Measurements from ENCODE around the gene ASB1. TPM values are rescaled to one million over a fixed set of nuclear protein-coding genes. Genes with fewer than 3 reads are reported as not detected.

Gene ASB1
- total and polyA plus RNA-seq, 2 of the 13 experiments (the other 11 are each of a cell fraction or from before 2014, with no cell fraction given): 48.6 to 49.2 TPM

DNA sequence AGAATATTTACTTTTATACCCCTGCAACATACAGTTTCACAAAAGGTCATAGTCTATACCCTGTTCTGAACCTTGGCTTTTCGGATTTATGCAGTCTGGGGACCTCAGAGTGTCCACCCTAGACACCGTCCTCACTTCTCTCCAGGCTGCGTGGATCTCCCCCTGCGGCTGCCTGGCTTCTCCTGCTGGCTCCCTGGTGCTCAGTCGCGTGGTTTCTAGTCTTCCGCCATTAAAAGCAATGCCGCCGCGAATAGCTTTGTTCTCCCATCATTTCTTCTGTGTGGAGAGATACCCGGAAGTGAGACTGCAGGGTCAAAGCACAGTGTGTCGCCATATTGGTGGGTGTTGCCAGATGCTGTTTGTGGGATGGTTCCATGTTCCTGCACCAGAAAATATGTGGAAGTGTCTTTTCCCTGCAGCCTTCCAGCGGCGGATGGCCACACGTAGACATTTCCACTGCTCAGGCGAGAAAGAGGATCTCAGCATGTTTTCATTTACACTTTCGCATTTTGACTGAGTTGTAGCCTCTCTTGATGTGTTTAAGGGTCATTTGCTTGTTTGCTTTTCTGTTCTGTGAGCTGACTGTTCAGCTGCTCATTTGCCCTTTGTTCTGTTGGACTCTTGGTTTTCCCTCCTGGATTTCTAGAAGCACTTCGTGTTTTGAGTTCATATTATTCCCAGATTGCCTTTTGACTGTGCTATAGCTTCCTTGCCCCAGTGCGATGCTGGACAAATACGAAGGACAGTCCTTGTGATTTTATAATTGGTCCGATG is 22.9 kb upstream of the ASB1 start (continued):
- TF ChIP-seq, protein P1, sequence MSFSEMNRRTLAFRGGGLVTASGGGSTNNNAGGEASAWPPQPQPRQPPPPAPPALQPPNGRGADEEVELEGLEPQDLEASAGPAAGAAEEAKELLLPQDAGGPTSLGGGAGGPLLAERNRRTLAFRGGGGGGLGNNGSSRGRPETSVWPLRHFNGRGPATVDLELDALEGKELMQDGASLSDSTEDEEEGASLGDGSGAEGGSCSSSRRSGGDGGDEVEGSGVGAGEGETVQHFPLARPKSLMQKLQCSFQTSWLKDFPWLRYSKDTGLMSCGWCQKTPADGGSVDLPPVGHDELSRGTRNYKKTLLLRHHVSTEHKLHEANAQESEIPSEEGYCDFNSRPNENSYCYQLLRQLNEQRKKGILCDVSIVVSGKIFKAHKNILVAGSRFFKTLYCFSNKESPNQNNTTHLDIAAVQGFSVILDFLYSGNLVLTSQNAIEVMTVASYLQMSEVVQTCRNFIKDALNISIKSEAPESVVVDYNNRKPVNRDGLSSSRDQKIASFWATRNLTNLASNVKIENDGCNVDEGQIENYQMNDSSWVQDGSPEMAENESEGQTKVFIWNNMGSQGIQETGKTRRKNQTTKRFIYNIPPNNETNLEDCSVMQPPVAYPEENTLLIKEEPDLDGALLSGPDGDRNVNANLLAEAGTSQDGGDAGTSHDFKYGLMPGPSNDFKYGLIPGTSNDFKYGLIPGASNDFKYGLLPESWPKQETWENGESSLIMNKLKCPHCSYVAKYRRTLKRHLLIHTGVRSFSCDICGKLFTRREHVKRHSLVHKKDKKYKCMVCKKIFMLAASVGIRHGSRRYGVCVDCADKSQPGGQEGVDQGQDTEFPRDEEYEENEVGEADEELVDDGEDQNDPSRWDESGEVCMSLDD (CRISPR knock-in tag; IDR thresholded peaks at IDR 0.05; ENCODE audit: borderline replicate concordance): no peak
- TF ChIP-seq KMT2B (CRISPR knock-in tag; IDR thresholded peaks at IDR 0.05) (peak; percentile 16; the same call in 1 of the 2 replicates), TEAD3 (CRISPR knock-in tag; optimal IDR thresholded peaks at IDR 0.05; ENCODE audit: borderline replicate concordance) (peak; percentile 55), KDM6A (CRISPR knock-in tag; IDR thresholded peaks at IDR 0.05; ENCODE audit: low read depth) (peak; percentile 86), MTA1 (CRISPR knock-in tag; IDR thresholded peaks at IDR 0.05; ENCODE audit: borderline replicate concordance) (peak; percentile 68), SSRP1 (CRISPR knock-in tag; IDR thresholded peaks at IDR 0.05) (peak; percentile 90), ISL2 (CRISPR knock-in tag; IDR thresholded peaks at IDR 0.05) (peak; percentile 40), PHF20 (CRISPR knock-in tag; IDR thresholded peaks at IDR 0.05) (peak; percentile 53; the same call in 1 of the 2 replicates), SALL1 (CRISPR knock-in tag; IDR thresholded peaks at IDR 0.05) (peak; percentile 66)
- TF ChIP-seq, protein P2, sequence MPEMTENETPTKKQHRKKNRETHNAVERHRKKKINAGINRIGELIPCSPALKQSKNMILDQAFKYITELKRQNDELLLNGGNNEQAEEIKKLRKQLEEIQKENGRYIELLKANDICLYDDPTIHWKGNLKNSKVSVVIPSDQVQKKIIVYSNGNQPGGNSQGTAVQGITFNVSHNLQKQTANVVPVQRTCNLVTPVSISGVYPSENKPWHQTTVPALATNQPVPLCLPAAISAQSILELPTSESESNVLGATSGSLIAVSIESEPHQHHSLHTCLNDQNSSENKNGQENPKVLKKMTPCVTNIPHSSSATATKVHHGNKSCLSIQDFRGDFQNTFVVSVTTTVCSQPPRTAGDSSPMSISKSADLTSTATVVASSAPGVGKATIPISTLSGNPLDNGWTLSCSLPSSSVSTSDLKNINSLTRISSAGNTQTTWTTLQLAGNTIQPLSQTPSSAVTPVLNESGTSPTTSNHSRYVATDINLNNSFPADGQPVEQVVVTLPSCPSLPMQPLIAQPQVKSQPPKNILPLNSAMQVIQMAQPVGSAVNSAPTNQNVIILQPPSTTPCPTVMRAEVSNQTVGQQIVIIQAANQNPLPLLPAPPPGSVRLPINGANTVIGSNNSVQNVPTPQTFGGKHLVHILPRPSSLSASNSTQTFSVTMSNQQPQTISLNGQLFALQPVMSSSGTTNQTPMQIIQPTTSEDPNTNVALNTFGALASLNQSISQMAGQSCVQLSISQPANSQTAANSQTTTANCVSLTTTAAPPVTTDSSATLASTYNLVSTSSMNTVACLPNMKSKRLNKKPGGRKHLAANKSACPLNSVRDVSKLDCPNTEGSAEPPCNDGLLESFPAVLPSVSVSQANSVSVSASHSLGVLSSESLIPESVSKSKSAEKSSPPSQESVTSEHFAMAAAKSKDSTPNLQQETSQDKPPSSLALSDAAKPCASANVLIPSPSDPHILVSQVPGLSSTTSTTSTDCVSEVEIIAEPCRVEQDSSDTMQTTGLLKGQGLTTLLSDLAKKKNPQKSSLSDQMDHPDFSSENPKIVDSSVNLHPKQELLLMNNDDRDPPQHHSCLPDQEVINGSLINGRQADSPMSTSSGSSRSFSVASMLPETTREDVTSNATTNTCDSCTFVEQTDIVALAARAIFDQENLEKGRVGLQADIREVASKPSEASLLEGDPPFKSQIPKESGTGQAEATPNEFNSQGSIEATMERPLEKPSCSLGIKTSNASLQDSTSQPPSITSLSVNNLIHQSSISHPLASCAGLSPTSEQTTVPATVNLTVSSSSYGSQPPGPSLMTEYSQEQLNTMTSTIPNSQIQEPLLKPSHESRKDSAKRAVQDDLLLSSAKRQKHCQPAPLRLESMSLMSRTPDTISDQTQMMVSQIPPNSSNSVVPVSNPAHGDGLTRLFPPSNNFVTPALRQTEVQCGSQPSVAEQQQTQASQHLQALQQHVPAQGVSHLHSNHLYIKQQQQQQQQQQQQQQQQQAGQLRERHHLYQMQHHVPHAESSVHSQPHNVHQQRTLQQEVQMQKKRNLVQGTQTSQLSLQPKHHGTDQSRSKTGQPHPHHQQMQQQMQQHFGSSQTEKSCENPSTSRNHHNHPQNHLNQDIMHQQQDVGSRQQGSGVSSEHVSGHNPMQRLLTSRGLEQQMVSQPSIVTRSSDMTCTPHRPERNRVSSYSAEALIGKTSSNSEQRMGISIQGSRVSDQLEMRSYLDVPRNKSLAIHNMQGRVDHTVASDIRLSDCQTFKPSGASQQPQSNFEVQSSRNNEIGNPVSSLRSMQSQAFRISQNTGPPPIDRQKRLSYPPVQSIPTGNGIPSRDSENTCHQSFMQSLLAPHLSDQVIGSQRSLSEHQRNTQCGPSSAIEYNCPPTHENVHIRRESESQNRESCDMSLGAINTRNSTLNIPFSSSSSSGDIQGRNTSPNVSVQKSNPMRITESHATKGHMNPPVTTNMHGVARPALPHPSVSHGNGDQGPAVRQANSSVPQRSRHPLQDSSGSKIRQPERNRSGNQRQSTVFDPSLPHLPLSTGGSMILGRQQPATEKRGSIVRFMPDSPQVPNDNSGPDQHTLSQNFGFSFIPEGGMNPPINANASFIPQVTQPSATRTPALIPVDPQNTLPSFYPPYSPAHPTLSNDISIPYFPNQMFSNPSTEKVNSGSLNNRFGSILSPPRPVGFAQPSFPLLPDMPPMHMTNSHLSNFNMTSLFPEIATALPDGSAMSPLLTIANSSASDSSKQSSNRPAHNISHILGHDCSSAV (CRISPR knock-in tag; IDR thresholded peaks at IDR 0.05; ENCODE audit: borderline replicate concordance): no peak
- TF ChIP-seq, protein P3, sequence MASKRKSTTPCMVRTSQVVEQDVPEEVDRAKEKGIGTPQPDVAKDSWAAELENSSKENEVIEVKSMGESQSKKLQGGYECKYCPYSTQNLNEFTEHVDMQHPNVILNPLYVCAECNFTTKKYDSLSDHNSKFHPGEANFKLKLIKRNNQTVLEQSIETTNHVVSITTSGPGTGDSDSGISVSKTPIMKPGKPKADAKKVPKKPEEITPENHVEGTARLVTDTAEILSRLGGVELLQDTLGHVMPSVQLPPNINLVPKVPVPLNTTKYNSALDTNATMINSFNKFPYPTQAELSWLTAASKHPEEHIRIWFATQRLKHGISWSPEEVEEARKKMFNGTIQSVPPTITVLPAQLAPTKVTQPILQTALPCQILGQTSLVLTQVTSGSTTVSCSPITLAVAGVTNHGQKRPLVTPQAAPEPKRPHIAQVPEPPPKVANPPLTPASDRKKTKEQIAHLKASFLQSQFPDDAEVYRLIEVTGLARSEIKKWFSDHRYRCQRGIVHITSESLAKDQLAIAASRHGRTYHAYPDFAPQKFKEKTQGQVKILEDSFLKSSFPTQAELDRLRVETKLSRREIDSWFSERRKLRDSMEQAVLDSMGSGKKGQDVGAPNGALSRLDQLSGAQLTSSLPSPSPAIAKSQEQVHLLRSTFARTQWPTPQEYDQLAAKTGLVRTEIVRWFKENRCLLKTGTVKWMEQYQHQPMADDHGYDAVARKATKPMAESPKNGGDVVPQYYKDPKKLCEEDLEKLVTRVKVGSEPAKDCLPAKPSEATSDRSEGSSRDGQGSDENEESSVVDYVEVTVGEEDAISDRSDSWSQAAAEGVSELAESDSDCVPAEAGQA (IDR thresholded peaks at IDR 0.05; ENCODE audit: low read depth): no peak; the same call in none of the 2 replicates
- TF ChIP-seq, protein P3 (CRISPR knock-in tag; IDR thresholded peaks at IDR 0.05; ENCODE audit: borderline replicate concordance): no peak

All from HepG2 (cell line).